GM12878 (cell line): ENCODE data around the gene POU6F2. TPM values are rescaled to one million over a fixed set of nuclear protein-coding genes. Genes with fewer than 3 reads are reported as not detected.

Source experiments
- ATAC-seq: fragments of 200-7000 bp; cut with Tn5 transposase; 3 replicates; pipeline ENCODE4 v1.9.1; 2020; ENCODE audit warnings: mild to moderate bottlenecking, moderate library complexity
- BruUV-seq: library from RNA; stranded (reverse); fragments of 400-500 nt; replicated peaks from 2 replicates; lab custom pipeline; 2021; lab: Mats Ljungman, UMichigan
- CTCF ChIA-PET: fragments of 300-600 bp; sonication (Branson Sonifier 250); formaldehyde crosslinking; extraction: SDS; loops from one replicate; lab custom pipeline; 2021; ENCODE audit warnings: inconsistent platforms; lab: Yijun Ruan, JAX
- POLR2A ChIA-PET: fragments of 350-600 bp; formaldehyde crosslinking; extraction: SDS; loops from one replicate; lab custom pipeline; 2021; ENCODE audit warnings: inconsistent platforms; lab: Charles Lee
- RAD21 ChIA-PET: fragments of 300-600 bp; sonication (Branson Sonifier 250); formaldehyde crosslinking; loops from one replicate; lab custom pipeline; 2023; ENCODE audit warnings: antibody characterized with exemption; ENCODE audit not compliant: unreplicated experiment; lab: Charles Lee
- SMC1A ChIA-PET: fragments of 300-600 bp; sonication (Branson Sonifier 250); formaldehyde crosslinking; loops from one replicate; lab custom pipeline; 2023; ENCODE audit not compliant: unreplicated experiment, uncharacterized antibody; lab: Charles Lee
- DNase-seq: peaks from one replicate; pipeline ENCODE4 v3.0.0-alpha.2; 2011; ENCODE audit warnings: low read depth, low spot score
- FAIRE-seq: peaks from 3 replicates; lab custom pipeline; 2011; peaks lifted over from hg19 to GRCh38; lab: Jason Lieb, UNC
- H2AFZ ChIP-seq: 2 replicates; pipeline ENCODE4 v1.6.0; 2011; ENCODE audit warnings: low read depth, low read length, control low read depth; ENCODE audit not compliant: control insufficient read depth
- H3K27ac ChIP-seq: 2 replicates; pipeline ENCODE4 v1.5.1; 2011; ENCODE audit warnings: control low read depth; ENCODE audit not compliant: control insufficient read depth, insufficient read depth
- H3K27me3 ChIP-seq, 2 experiments: replicated peaks in 1 of 2; 2 replicates each; pipeline versions ENCODE4 v1.6.0 to v1.6.1; 2011; ENCODE audit warnings: low read length in 1 of 2; ENCODE audit not compliant: control insufficient read depth in 2 of 2, insufficient read depth in 2 of 2
- H3K36me3 ChIP-seq, 2 experiments: 2 replicates each; pipeline ENCODE4 v1.5.1; 2011; ENCODE audit warnings: low read length in 1 of 2; ENCODE audit not compliant: control insufficient read depth in 2 of 2, insufficient read depth in 2 of 2
- H3K4me1 ChIP-seq: 2 replicates; pipeline ENCODE4 v1.6.1; 2011; ENCODE audit warnings: mild to moderate bottlenecking, low read length, moderate library complexity, mixed read lengths; ENCODE audit not compliant: control insufficient read depth, insufficient read depth
- H3K4me2 ChIP-seq: 2 replicates; pipeline ENCODE4 v1.6.0; 2011; ENCODE audit warnings: control low read depth; ENCODE audit not compliant: control insufficient read depth, insufficient read depth
- H3K4me3 ChIP-seq: fragments of 200-600 bp; sonication (generic); 2 replicates; pipeline ENCODE4 v1.5.1; 2016
- H3K79me2 ChIP-seq: 2 replicates; pipeline ENCODE4 v1.6.0; 2011; ENCODE audit warnings: low read length; ENCODE audit not compliant: control insufficient read depth, insufficient read depth
- H3K9ac ChIP-seq: 2 replicates; pipeline ENCODE4 v1.8.0; 2011; ENCODE audit warnings: low read length, control low read depth, mixed read lengths; ENCODE audit not compliant: control insufficient read depth, insufficient read depth
- H3K9me3 ChIP-seq: replicated peaks from 3 replicates; pipeline ENCODE4 v1.5.1; 2011; ENCODE audit warnings: mild to moderate bottlenecking, low read length; ENCODE audit not compliant: control insufficient read depth, insufficient read depth
- H4K20me1 ChIP-seq: 2 replicates; pipeline ENCODE4 v1.6.0; 2011; ENCODE audit not compliant: control insufficient read depth, insufficient read depth
- BACH1 ChIP-seq: fragments of 450-650 bp; IDR thresholded peaks from 2 replicates; pipeline ENCODE4 v1.6.1; 2017; ENCODE audit warnings: mild to moderate bottlenecking, borderline replicate concordance
- BMI1 ChIP-seq: fragments of 450-650 bp; IDR thresholded peaks from 2 replicates; pipeline ENCODE4 v1.6.1; 2016; ENCODE audit warnings: mild to moderate bottlenecking, moderate library complexity, borderline replicate concordance
- CBX5 ChIP-seq: sonication (generic); IDR thresholded peaks from 2 replicates; pipeline ENCODE4 v1.6.1; 2016; ENCODE audit warnings: low read depth, moderate library complexity, mild to moderate bottlenecking, inconsistent platforms
- CHD1 ChIP-seq: IDR thresholded peaks from 2 replicates; pipeline ENCODE4 v1.6.1; 2012; ENCODE audit warnings: low read depth, low read length, improper control_type of control experiment
- EP300 ChIP-seq, 2 experiments: fragments of 150-350 bp in 1 of 2; IDR thresholded peaks; 2 replicates each; pipeline ENCODE4 v1.6.1; 2011 to 2012; ENCODE audit warnings: low read depth in 2 of 2, low read length in 2 of 2, borderline replicate concordance in 1 of 2, improper control_type of control experiment in 1 of 2, inconsistent platforms in 1 of 2; ENCODE audit not compliant: control insufficient read depth in 1 of 2
- FOXK2 ChIP-seq: fragments of 450-650 bp; IDR thresholded peaks from 2 replicates; pipeline ENCODE4 v1.6.1; 2017; ENCODE audit warnings: mild to moderate bottlenecking, moderate library complexity
- IKZF2 ChIP-seq, 2 experiments: fragments of 450-650 bp; IDR thresholded peaks; 2 replicates each; pipeline ENCODE4 v1.6.1; 2017; ENCODE audit warnings: mild to moderate bottlenecking in 2 of 2, moderate library complexity in 2 of 2
- KAT2A ChIP-seq: conservative IDR thresholded peaks from 2 replicates; pipeline ENCODE4 v1.6.1; 2011; ENCODE audit warnings: low read depth, low read length; ENCODE audit not compliant: control insufficient read depth
- MEF2A ChIP-seq: IDR thresholded peaks from 2 replicates; pipeline ENCODE4 v1.6.1; 2011; ENCODE audit warnings: low read depth, mild to moderate bottlenecking, low read length, moderate library complexity; ENCODE audit not compliant: insufficient read depth
- MEF2B ChIP-seq: fragments of 450-650 bp; IDR thresholded peaks from 2 replicates; pipeline ENCODE4 v1.6.1; 2018; ENCODE audit warnings: mild to moderate bottlenecking, moderate library complexity; ENCODE audit not compliant: partially characterized antibody, poor library complexity, severe bottlenecking
- MLLT1 ChIP-seq: fragments of 450-650 bp; IDR thresholded peaks from 2 replicates; pipeline ENCODE4 v1.6.1; 2016; ENCODE audit warnings: mild to moderate bottlenecking
- NRF1 ChIP-seq: conservative IDR thresholded peaks from 2 replicates; pipeline ENCODE4 v1.6.1; 2011; ENCODE audit warnings: mild to moderate bottlenecking, low read depth, low read length, improper control_type of control experiment
- POLR2AphosphoS2 ChIP-seq: IDR thresholded peaks from 2 replicates; pipeline ENCODE4 v1.6.1; 2011; ENCODE audit warnings: low read depth, mild to moderate bottlenecking, low read length, improper control_type of control experiment, moderate library complexity
- RELB ChIP-seq: fragments of 450-650 bp; IDR thresholded peaks from 2 replicates; pipeline ENCODE4 v1.6.1; 2017; ENCODE audit warnings: low read depth, mild to moderate bottlenecking, moderate library complexity
- RUNX3 ChIP-seq: IDR thresholded peaks from 2 replicates; pipeline ENCODE4 v1.6.1; 2012; ENCODE audit warnings: low read length, inconsistent platforms
- SIX5 ChIP-seq: IDR thresholded peaks from 2 replicates; pipeline ENCODE4 v1.6.1; 2011; ENCODE audit warnings: mild to moderate bottlenecking, low read depth, low read length, moderate library complexity; ENCODE audit not compliant: severe bottlenecking
- SREBF2 ChIP-seq: IDR thresholded peaks from 2 replicates; pipeline ENCODE4 v1.6.1; 2012; ENCODE audit warnings: mild to moderate bottlenecking, low read length
- SUPT20H ChIP-seq: IDR thresholded peaks from 2 replicates; pipeline ENCODE4 v1.6.1; 2011; ENCODE audit warnings: low read depth, mild to moderate bottlenecking, low read length, moderate library complexity, borderline replicate concordance; ENCODE audit not compliant: control insufficient read depth
- TARDBP ChIP-seq: IDR thresholded peaks from 2 replicates; pipeline ENCODE4 v1.6.1; 2016; ENCODE audit warnings: borderline replicate concordance
- ZZZ3 ChIP-seq: IDR thresholded peaks from 2 replicates; pipeline ENCODE4 v1.6.1; 2011; ENCODE audit warnings: low read depth; ENCODE audit not compliant: control insufficient read depth, insufficient read length
- WGBS: methylation state at CpG from one replicate; pipeline ENCODE4 v1.1.6; 2016; ENCODE audit warnings: low lambda C conversion rate; ENCODE audit not compliant: insufficient replicate concordance, insufficient coverage; ENCODE audit errors: missing lambda C conversion rate; 5-methylcytosine and 5-hydroxymethylcytosine counted together
- in situ Hi-C: fragments of 300-500 bp; cut with MboI; formaldehyde crosslinking; loops from 9 replicates; pipeline ENCODE4 v1.14.3; 2018; ENCODE audit warnings: mixed read lengths
- intact Hi-C: fragments of 100-400 bp; cut with micrococcal nuclease; formaldehyde crosslinking; loops from one replicate; pipeline ENCODE4 v1.14.2; 2022; ENCODE audit not compliant: unreplicated experiment
- polyA plus RNA-seq, 11 experiments: library from polyadenylated mRNA; depleted of rRNA in 4 of 11; unstranded in 6 of 11; stranded (reverse) in 5 of 11; fragments of >200 nt; fragmentation: Nextera tagmentation in 4 of 11; fragmentation: Illumina TruSeq in 1 of 11; extraction: Ambion mirVana in 4 of 11; extraction: Trizol in 1 of 11; gene quantifications; 1 replicate in 1 of 11; 2 replicates in 10 of 11; pipeline versions ENCODE4 v1.2.1 to v1.2.3, GENCODE V29; 2011 to 2016; ENCODE audit warnings: inconsistent platforms in 2 of 11, missing spikeins in 2 of 11, low read depth in 1 of 11
- total RNA-seq, 4 experiments: library from RNA; depleted of rRNA in 3 of 4; stranded (reverse); fragments of >200 nt in 3 of 4; fragmentation: Illumina TruSeq in 1 of 4; extraction: Trizol in 1 of 4; gene quantifications; 2 replicates each; pipeline versions ENCODE4 v1.2.1 to v1.2.3, GENCODE V29; 2013 to 2021

The POU6F2 gene
- total and polyA plus RNA-seq, 10 of the 15 experiments (the other 5 are each of a cell fraction or from before 2014, with no cell fraction given): 0.10 TPM; not detected in 9

GRCh38 chr7:39386718-39387117, 409.0 kb downstream of the POU6F2 start:
- Histone ChIP-seq H3K4me3 (no peak overlapping the region), H3K27ac (no peak overlapping the region), H3K79me2 (no peaks in the 10 kb centered on the region), H3K27me3 (peaks cover 0 to 2% of the 10 kb centered on the region in 2 experiments; a peak in 2 of 4 replicates), H3K9ac (no peak overlapping the region), H3K9me3 (no peaks in the 10 kb centered on the region), H2AFZ (no peak overlapping the region), H4K20me1 (no peaks in the 10 kb centered on the region), H3K4me1 (no peaks in the 10 kb centered on the region), H3K36me3 (no peaks in the 10 kb centered on the region), H3K4me2 (no peak overlapping the region)
- in situ Hi-C loops (no loop called here), intact Hi-C loops (no loop called here)
- RAD21 ChIA-PET: no interaction called here
- SMC1A ChIA-PET: interaction anchor here (1.0 to 1.7 kb wide), 2 partner anchors 9 to 67 kb away, joined by 3 to 5 read pairs; no protein-coding TSS in a partner anchor
- CTCF ChIA-PET: interaction anchor here (1.4 to 1.8 kb wide), 2 partner anchors 8 to 67 kb away, joined by 4 to 5 read pairs; no protein-coding TSS in a partner anchor
- ATAC-seq (no peak), FAIRE-seq (no peak), DNase-seq (no peak)
- no peak for TF ChIP-seq RUNX3
- no peak for TF ChIP-seq POLR2AphosphoS2
- TF ChIP-seq IKZF2 (IDR thresholded peaks at IDR 0.05): no peak
- no peak for TF ChIP-seq CBX5
- no peak for TF ChIP-seq ZZZ3
- TF ChIP-seq TARDBP: no peak
- no peak for TF ChIP-seq MEF2A
- TF ChIP-seq EP300 (IDR thresholded peaks at IDR 0.05; ENCODE audit: borderline replicate concordance in 1 of 2, control insufficient read depth in 1 of 2, low read depth in 2 of 2, low read length in 2 of 2): no peak
- TF ChIP-seq SREBF2: no peak
- no peak for TF ChIP-seq NRF1
- no peak for TF ChIP-seq MLLT1
- TF ChIP-seq KAT2A: no peak
- TF ChIP-seq SUPT20H: no peak
- no peak for TF ChIP-seq BMI1
- no peak for TF ChIP-seq MEF2B
- no peak for TF ChIP-seq CHD1
- no peak for TF ChIP-seq SIX5
- no peak for TF ChIP-seq RELB
- no peak for TF ChIP-seq BACH1
- no peak for TF ChIP-seq FOXK2
- POLR2A ChIA-PET: interaction anchor here (1.0 to 1.2 kb wide), 2 partner anchors 16 to 26 kb away, joined by 3 to 7 read pairs; no protein-coding TSS in a partner anchor
- WGBS: 22% methylated on average over 5 of the region's 5 CpGs
- BruUV-seq: no TSS peak
